ENCODE results near the gene DHODH. TPM values are rescaled to one million over a fixed set of nuclear protein-coding genes. Genes with fewer than 3 reads are reported as not detected.
A peak's percentile ranks its signal among the peaks of the same experiment; 100 is the strongest.

The DHODH gene
- total and polyA plus RNA-seq, 10 donors, result 3.3 to 9.9 (median 6.4) TPM

DNA sequence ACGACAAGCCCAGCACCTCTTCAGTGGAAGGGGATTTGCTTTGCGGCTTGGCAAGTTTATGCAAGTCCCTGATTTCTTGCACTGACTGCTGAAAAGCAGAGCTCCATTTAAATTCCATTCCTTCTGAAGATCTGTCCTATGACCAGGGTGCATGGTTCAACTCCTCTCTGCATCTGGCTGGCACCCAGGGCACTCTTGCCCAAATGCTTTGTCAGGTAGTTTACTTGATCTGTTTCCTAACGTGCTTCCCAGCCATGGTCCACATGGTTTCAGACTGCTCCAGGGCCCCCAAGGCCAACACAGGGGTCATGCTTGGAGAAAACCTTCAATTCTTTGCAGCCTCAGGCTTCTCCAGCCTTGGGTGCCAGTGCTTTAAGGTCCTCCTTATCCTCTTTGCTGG, 34.5 kb downstream of the DHODH start:
- Histone ChIP-seq H3K4me1 (peaks cover 0 to 18% (median 7%) of the 10 kb centered on the region in 6 donors), H3K36me3 (peaks cover 0 to 43% (median 5%) of the 10 kb centered on the region in 6 donors), H3K4me3 (no peak overlapping the region), H3K27ac (peak overlapping the region in 3 of 8 donors; percentile 50 to 53 (median 50)), H3K27me3 (replicated peaks in 1 of 7) (no peaks in the 10 kb centered on the region), H3K9me3 (peaks cover 0 to 5% (median 0%) of the 10 kb centered on the region in 8 donors)
- no peak for DNase-seq
- 57 to 66% (median 58%) methylated on average over 3 of the region's 3 CpGs for WGBS, 5 donors
- TF ChIP-seq, protein P1, sequence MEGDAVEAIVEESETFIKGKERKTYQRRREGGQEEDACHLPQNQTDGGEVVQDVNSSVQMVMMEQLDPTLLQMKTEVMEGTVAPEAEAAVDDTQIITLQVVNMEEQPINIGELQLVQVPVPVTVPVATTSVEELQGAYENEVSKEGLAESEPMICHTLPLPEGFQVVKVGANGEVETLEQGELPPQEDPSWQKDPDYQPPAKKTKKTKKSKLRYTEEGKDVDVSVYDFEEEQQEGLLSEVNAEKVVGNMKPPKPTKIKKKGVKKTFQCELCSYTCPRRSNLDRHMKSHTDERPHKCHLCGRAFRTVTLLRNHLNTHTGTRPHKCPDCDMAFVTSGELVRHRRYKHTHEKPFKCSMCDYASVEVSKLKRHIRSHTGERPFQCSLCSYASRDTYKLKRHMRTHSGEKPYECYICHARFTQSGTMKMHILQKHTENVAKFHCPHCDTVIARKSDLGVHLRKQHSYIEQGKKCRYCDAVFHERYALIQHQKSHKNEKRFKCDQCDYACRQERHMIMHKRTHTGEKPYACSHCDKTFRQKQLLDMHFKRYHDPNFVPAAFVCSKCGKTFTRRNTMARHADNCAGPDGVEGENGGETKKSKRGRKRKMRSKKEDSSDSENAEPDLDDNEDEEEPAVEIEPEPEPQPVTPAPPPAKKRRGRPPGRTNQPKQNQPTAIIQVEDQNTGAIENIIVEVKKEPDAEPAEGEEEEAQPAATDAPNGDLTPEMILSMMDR (IDR thresholded peaks at IDR 0.05 in 8 of 11, conservative IDR thresholded peaks at IDR 0.05 in 3 of 11), result no peak
- no peak for TF ChIP-seq POLR2AphosphoS5 (IDR thresholded peaks at IDR 0.05)
- TF ChIP-seq POLR2A (IDR thresholded peaks at IDR 0.05), result no peak
- intact Hi-C loops (cut with DNase I; ENCODE audit: low total_unique reads), result no loop called here

DNA sequence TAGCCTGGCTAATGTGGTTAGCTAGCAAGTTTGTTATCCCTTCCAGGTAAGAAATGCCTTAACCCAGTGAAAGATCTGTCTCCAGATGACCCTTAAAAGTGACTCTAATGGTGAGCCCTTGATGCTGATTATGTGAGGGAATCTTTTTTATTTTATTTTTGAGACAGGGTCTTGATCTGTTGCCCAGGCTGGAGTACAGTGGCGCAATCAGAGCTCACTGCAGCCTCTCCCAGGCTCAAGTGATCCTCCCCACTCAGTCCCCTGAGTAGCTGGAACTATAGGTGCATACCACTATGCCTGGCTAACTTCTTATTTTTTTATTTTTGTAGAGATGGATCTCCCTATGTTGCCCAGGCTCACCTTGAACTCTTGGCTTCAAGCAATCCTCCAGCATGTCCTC, 35.0 kb downstream of the DHODH start:
- H3K27ac ChIP-seq, result no peak overlapping the region

DNA sequence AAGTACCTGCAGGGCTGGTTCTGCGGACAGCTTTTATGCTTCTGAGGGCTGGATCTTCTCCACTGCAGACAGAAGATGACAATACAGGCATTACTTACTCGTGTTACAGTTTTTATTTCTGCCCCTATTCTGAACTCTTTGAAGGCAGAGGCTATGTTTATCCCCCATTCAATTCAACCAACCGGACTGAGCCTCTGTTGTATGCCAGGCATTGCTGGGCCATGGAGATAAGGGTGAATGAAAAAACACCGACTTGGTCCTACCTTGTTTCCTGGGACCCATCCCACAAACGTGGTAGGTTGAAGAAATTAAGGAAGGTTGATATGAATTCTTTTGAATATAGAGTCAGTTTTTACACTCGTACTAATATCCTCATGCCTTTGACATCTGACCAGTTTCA, 35.8 kb downstream of the DHODH start:
- Histone ChIP-seq H3K27ac (no peak overlapping the region), H3K4me1 (peaks cover 0 to 18% (median 7%) of the 10 kb centered on the region in 6 donors), H3K27me3 (replicated peaks in 1 of 7) (no peaks in the 10 kb centered on the region), H3K9me3 (peaks cover 0 to 14% (median 9%) of the 10 kb centered on the region in 8 donors), H3K4me3 (no peak overlapping the region), H3K36me3 (peaks cover 0 to 36% (median 5%) of the 10 kb centered on the region in 6 donors)
- WGBS, 5 donors, result 74 to 80% (median 77%) methylated on average over 6 of the region's 6 CpGs
- DNase-seq, result no peak
- intact Hi-C loops (cut with DNase I; ENCODE audit: low total_unique reads), result no loop called here
- TF ChIP-seq POLR2A (IDR thresholded peaks at IDR 0.05), result no peak
- TF ChIP-seq, protein P1 (IDR thresholded peaks at IDR 0.05 in 8 of 11, conservative IDR thresholded peaks at IDR 0.05 in 3 of 11), result no peak
- TF ChIP-seq POLR2AphosphoS5 (IDR thresholded peaks at IDR 0.05), result no peak

More for the DNA sequence above, 35.0 kb downstream of the DHODH start:
- no peaks in the 10 kb centered on the region for H3K27me3 ChIP-seq (replicated peaks in 1 of 7)
- 85 to 100% (median 95%) methylated on average over 1 of the region's 1 CpG for WGBS, 5 donors
- TF ChIP-seq POLR2A (IDR thresholded peaks at IDR 0.05), result no peak
- TF ChIP-seq, protein P1 (IDR thresholded peaks at IDR 0.05 in 8 of 11, conservative IDR thresholded peaks at IDR 0.05 in 3 of 11), result no peak
- TF ChIP-seq POLR2AphosphoS5 (IDR thresholded peaks at IDR 0.05), result no peak
- DNase-seq, result no peak
- H3K4me3 ChIP-seq, result no peak overlapping the region
- H3K36me3 ChIP-seq, result peaks cover 0 to 43% (median 5%) of the 10 kb centered on the region in 6 donors
- H3K9me3 ChIP-seq, result peaks cover 0 to 6% (median under 1%) of the 10 kb centered on the region in 8 donors
- H3K4me1 ChIP-seq, result peaks cover 0 to 18% (median 7%) of the 10 kb centered on the region in 6 donors
- intact Hi-C loops (cut with DNase I; ENCODE audit: low total_unique reads), result no loop called here

DNA sequence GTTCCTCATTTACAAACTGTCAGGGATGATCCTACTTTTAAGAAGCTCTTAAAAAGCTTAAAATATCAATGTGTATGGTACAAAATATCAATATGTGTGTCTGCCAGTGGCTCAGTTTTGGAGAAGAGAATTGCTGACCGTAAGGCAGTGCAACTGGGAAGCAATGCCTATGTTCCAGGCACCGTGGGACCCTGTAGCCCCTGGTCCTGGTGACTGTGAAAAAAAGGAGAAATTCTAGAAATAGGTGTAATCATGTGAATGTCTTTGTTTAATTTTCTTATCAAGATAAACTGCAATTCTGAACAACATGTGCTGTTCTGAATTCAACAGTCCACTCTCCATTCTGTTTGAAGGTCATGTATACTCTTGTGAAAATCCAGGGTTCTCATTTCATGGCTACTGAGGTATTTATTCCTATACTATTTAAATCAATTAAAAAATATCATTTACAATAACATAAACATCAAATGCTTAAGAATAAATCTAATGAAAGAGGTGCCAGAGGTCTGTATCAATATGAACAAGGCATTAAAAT, 36.3 kb downstream of the DHODH start:
- Histone ChIP-seq H3K9me3 (peaks cover 0 to 20% (median 14%) of the 10 kb centered on the region in 8 donors), H3K27me3 (replicated peaks in 1 of 7) (no peaks in the 10 kb centered on the region), H3K36me3 (peaks cover 0 to 35% (median 5%) of the 10 kb centered on the region in 6 donors), H3K4me1 (peaks cover 0 to 18% (median 7%) of the 10 kb centered on the region in 6 donors), H3K27ac (no peak overlapping the region), H3K4me3 (no peak overlapping the region)
- DNase-seq, result no peak
- no peak for TF ChIP-seq POLR2A (IDR thresholded peaks at IDR 0.05)
- no peak for TF ChIP-seq POLR2AphosphoS5 (IDR thresholded peaks at IDR 0.05)
- TF ChIP-seq, protein P1 (IDR thresholded peaks at IDR 0.05 in 8 of 11, conservative IDR thresholded peaks at IDR 0.05 in 3 of 11), result no peak
- intact Hi-C loops (cut with DNase I; ENCODE audit: low total_unique reads), result no loop called here
- WGBS, 5 donors, result 64 to 99% (median 67%) methylated on average over 2 of the region's 2 CpGs
